ENCODE data around the gene ST14. TPM values are rescaled to one million over a fixed set of nuclear protein-coding genes. Genes with fewer than 3 reads are reported as not detected.

ST14 gene
- polyA plus RNA-seq, 1 donor (not counting 4 experiments of a cell fraction or from before 2014, with no cell fraction given): 45.8 TPM

DNA sequence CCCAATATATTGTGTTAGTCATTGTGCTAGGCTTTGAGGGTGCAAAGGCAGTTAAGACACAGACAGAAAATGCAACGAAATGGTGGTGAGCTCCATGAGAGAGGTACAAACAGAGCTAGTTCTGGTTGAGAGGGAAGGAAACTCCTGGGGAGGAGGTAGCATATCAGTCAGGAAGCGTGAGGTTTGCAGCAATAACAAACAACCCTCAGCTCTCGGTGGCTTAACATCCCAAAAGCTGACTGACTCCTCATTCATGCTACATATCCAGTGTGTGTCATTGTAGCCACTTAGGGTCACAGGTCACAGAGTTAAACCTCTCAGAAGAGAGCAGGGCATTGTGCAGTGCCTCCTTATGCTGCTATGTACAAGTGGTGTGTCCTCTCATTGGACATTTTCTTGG lies 1.7 kb upstream of the ST14 start:
- Histone ChIP-seq H3K9me1 (ENCODE audit: control insufficient read depth, extremely low read depth, insufficient read depth, low read length) (peaks cover 10% of the 10 kb centered on the region), H3K9me3 (ENCODE audit: control insufficient read depth, low read depth, low read length) (no peaks in the 10 kb centered on the region), H3K36me3 (ENCODE audit: control insufficient read depth in 2 of 2, extremely low read depth in 1 of 2, insufficient read depth in 2 of 2, low read length in 2 of 2) (no peaks in the 10 kb centered on the region), H3K4me2 (ENCODE audit: control insufficient read depth, extremely low read depth, insufficient read depth, low read depth, low read length) (no peak overlapping the region), H3K27me3 (ENCODE audit: control insufficient read depth, extremely low read depth, insufficient read depth, low read length) (peaks cover 15% of the 10 kb centered on the region), H3K79me2 (ENCODE audit: control insufficient read depth, insufficient read depth, low read length) (peaks cover 26% of the 10 kb centered on the region), H3K4me3 (ENCODE audit: control insufficient read depth in 2 of 3, extremely low read depth in 1 of 3, insufficient read depth in 2 of 3, low read depth in 1 of 3, low read length in 3 of 3) (no peak overlapping the region), H2AFZ (ENCODE audit: control insufficient read depth, low read length) (no peak overlapping the region), H3K4me1 (ENCODE audit: control insufficient read depth, extremely low read depth, insufficient read depth, low read length) (peaks cover 22% of the 10 kb centered on the region), H3K27ac (ENCODE audit: control insufficient read depth, insufficient read depth, low read length) (no peak overlapping the region), H3K9ac (ENCODE audit: control insufficient read depth, extremely low read depth, insufficient read depth, low read length) (no peak overlapping the region), H4K20me1 (ENCODE audit: control insufficient read depth, extremely low read depth, insufficient read depth, low read length) (peaks cover 4% of the 10 kb centered on the region)
- FAIRE-seq: no peak
- dilution Hi-C loops (cut with MboI; ENCODE audit: extremely low pct_ligation_motif_present, low sequenced_read_pairs): no loop called here
- TF ChIP-seq CTCF (optimal IDR thresholded peaks at IDR 0.05 in 1 of 3, IDR thresholded peaks at IDR 0.05 in 1 of 3, conservative IDR thresholded peaks at IDR 0.05 in 1 of 3; ENCODE audit: extremely low read depth in 1 of 3, insufficient read depth in 2 of 3, low read length in 3 of 3) (no peak), EZH2 (IDR thresholded peaks at IDR 0.05; ENCODE audit: low read length) (no peak)
- DNase-seq (ENCODE audit: low read depth, low spot score): no peak

GRCh38 chr11:130159139-130159538 lies 443 bp upstream of the ST14 start:
- peaks cover 10% of the 10 kb centered on the region for H3K9me1 ChIP-seq (ENCODE audit: control insufficient read depth, extremely low read depth, insufficient read depth, low read length)
- H2AFZ ChIP-seq (ENCODE audit: control insufficient read depth, low read length): no peak overlapping the region
- dilution Hi-C loops (cut with MboI; ENCODE audit: extremely low pct_ligation_motif_present, low sequenced_read_pairs): no loop called here
- no peaks in the 10 kb centered on the region for H3K9me3 ChIP-seq (ENCODE audit: control insufficient read depth, low read depth, low read length)
- peaks cover 0 to 2% of the 10 kb centered on the region in 2 experiments for H3K36me3 ChIP-seq (ENCODE audit: control insufficient read depth in 2 of 2, extremely low read depth in 1 of 2, insufficient read depth in 2 of 2, low read length in 2 of 2)
- no peak overlapping the region for H3K27ac ChIP-seq (ENCODE audit: control insufficient read depth, insufficient read depth, low read length)
- H4K20me1 ChIP-seq (ENCODE audit: control insufficient read depth, extremely low read depth, insufficient read depth, low read length): peaks cover 4% of the 10 kb centered on the region
- TF ChIP-seq CTCF (optimal IDR thresholded peaks at IDR 0.05 in 1 of 3, IDR thresholded peaks at IDR 0.05 in 1 of 3, conservative IDR thresholded peaks at IDR 0.05 in 1 of 3; ENCODE audit: extremely low read depth in 1 of 3, insufficient read depth in 2 of 3, low read length in 3 of 3) (no peak), EZH2 (IDR thresholded peaks at IDR 0.05; ENCODE audit: low read length) (no peak)
- no peak overlapping the region for H3K9ac ChIP-seq (ENCODE audit: control insufficient read depth, extremely low read depth, insufficient read depth, low read length)
- peak overlapping the region; percentile 96 for H3K4me2 ChIP-seq (ENCODE audit: control insufficient read depth, extremely low read depth, insufficient read depth, low read depth, low read length)
- H3K27me3 ChIP-seq (ENCODE audit: control insufficient read depth, extremely low read depth, insufficient read depth, low read length): peaks cover 15% of the 10 kb centered on the region
- FAIRE-seq (no peak), DNase-seq (ENCODE audit: low read depth, low spot score) (no peak)
- H3K79me2 ChIP-seq (ENCODE audit: control insufficient read depth, insufficient read depth, low read length): peaks cover 38% of the 10 kb centered on the region
- peak overlapping the region in 1 of 3 experiments; percentile 15 for H3K4me3 ChIP-seq (ENCODE audit: control insufficient read depth in 2 of 3, extremely low read depth in 1 of 3, insufficient read depth in 2 of 3, low read depth in 1 of 3, low read length in 3 of 3)
- peaks cover 27% of the 10 kb centered on the region for H3K4me1 ChIP-seq (ENCODE audit: control insufficient read depth, extremely low read depth, insufficient read depth, low read length)

All from keratinocyte (primary cell).